ENCODE measurements around the gene LRRN4CL. TPM values are rescaled to one million over a fixed set of nuclear protein-coding genes. Genes with fewer than 3 reads are reported as not detected.

Gene LRRN4CL
- total RNA-seq, 4 donors from 2014 or later: 36.2 to 50.6 (median 41.4) TPM

GRCh38 chr11:62645946-62646824, 43.1 kb downstream of the LRRN4CL start, which contains the start of gene GANAB:
Gene GANAB (minus strand): TSS chr11:62646613. CDS start chr11:62646599, 14 bp downstream.
- H3K4me3 ChIP-seq: peak within 1 kb of the TSS; percentile 71 to 91
- no peaks in the 10 kb centered on the region for H3K36me3 ChIP-seq
- intact Hi-C loops (cut with DNase I; ENCODE audit: low total_unique reads): no loop called here
- TF ChIP-seq, protein P1, sequence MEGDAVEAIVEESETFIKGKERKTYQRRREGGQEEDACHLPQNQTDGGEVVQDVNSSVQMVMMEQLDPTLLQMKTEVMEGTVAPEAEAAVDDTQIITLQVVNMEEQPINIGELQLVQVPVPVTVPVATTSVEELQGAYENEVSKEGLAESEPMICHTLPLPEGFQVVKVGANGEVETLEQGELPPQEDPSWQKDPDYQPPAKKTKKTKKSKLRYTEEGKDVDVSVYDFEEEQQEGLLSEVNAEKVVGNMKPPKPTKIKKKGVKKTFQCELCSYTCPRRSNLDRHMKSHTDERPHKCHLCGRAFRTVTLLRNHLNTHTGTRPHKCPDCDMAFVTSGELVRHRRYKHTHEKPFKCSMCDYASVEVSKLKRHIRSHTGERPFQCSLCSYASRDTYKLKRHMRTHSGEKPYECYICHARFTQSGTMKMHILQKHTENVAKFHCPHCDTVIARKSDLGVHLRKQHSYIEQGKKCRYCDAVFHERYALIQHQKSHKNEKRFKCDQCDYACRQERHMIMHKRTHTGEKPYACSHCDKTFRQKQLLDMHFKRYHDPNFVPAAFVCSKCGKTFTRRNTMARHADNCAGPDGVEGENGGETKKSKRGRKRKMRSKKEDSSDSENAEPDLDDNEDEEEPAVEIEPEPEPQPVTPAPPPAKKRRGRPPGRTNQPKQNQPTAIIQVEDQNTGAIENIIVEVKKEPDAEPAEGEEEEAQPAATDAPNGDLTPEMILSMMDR (IDR thresholded peaks at IDR 0.05): no peak
- TF ChIP-seq POLR2A (IDR thresholded peaks at IDR 0.05): peak; percentile 51 to 75
- DNase-seq: peak; percentile 99
- peaks cover 5 to 14% of the 10 kb centered on the region in 2 donors for H3K4me1 ChIP-seq
- H3K9me3 ChIP-seq: no peaks in the 10 kb centered on the region
- no peaks in the 10 kb centered on the region for H3K27me3 ChIP-seq
- H3K27ac ChIP-seq: peak within 1 kb of the TSS; percentile 86 to 92

DNA sequence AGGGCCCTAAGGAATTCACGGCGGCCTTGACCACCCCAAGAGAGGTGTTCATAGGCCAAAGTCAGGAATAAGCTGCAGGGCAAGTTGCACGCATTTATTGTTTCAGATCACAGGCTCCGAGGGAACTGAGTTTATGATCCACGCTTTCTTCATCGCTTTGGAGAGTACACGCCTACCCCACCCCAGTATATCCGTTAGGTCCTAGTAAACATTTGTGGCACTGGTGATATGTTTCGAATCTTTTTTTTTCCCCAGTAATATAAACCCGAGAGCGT, 43.7 kb downstream of the LRRN4CL start:
- Histone ChIP-seq H3K27me3 (no peaks in the 10 kb centered on the region), H3K4me1 (peaks cover 5 to 14% of the 10 kb centered on the region in 2 donors), H3K36me3 (no peaks in the 10 kb centered on the region), H3K4me3 (peak overlapping the region; percentile 71 to 91), H3K27ac (peak overlapping the region; percentile 86 to 92), H3K9me3 (no peaks in the 10 kb centered on the region)
- no peak for TF ChIP-seq POLR2A (IDR thresholded peaks at IDR 0.05)
- TF ChIP-seq, protein P1 (IDR thresholded peaks at IDR 0.05): no peak
- no peak for DNase-seq
- intact Hi-C loops (cut with DNase I; ENCODE audit: low total_unique reads): no loop called here

DNA sequence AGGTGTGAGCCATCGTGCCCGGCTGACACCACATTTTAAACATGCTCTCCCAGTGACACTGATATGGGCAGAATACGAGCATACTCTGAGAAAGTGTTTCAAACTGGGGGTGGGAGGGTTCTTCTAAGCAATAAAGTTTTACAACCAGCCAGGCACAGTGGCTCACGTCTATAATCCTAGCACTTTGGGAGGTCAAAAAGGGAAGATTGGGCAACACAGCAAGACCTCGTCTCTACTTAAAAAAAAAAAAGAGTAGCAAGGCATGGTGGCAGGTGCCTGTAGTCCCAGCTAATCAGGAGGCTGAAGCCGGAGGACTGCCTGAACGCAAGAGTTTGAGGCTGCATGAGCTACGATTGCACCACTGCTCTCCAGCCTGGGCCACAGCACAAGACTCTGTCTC, 45.1 kb downstream of the LRRN4CL start:
- H3K27ac ChIP-seq: no peak overlapping the region
- DNase-seq: no peak
- H3K27me3 ChIP-seq: no peaks in the 10 kb centered on the region
- no peaks in the 10 kb centered on the region for H3K36me3 ChIP-seq
- H3K9me3 ChIP-seq: no peaks in the 10 kb centered on the region
- TF ChIP-seq POLR2A (IDR thresholded peaks at IDR 0.05): no peak
- TF ChIP-seq, protein P1 (IDR thresholded peaks at IDR 0.05): no peak
- no peak overlapping the region for H3K4me3 ChIP-seq
- intact Hi-C loops (cut with DNase I; ENCODE audit: low total_unique reads): no loop called here
- H3K4me1 ChIP-seq: peaks cover 5 to 14% of the 10 kb centered on the region in 2 donors

Small RNAs within 50 kb of the gene (small RNA-seq; reads per million reads assigned to genes)
- gene SNORA57: not detected

Other genes starting within 250 kb of the LRRN4CL start
- gene AHNAK, start 142.7 kb downstream of the LRRN4CL start, total RNA-seq: 1,000 to 10,000 TPM in 1 of 4 donors, 100 to 1,000 TPM in 3; 452 to 1,353 (median 779) TPM
- 1,000 to 10,000 TPM; 1,301 to 1,426 (median 1,363) TPM for gene EEF1G, start 115.6 kb downstream of the LRRN4CL start, total RNA-seq
- 10 to 100 TPM in 1 of 4 donors, 1 to 10 TPM in 3; 7.1 to 19.3 (median 8.6) TPM for gene TUT1, start 98.0 kb downstream of the LRRN4CL start, total RNA-seq
- 100 to 1,000 TPM in 2 of 4 donors, 10 to 100 TPM in 2; 37.9 to 120 (median 78.2) TPM for gene MTA2, start 87.7 kb downstream of the LRRN4CL start, total RNA-seq
- 100 to 1,000 TPM in 1 of 4 donors, 10 to 100 TPM in 3; 17.9 to 126 (median 36.8) TPM for gene EML3, start 76.8 kb downstream of the LRRN4CL start, total RNA-seq
- 10 to 100 TPM in 1 of 4 donors, 1 to 10 TPM in 1, under 1 TPM in 1, not detected in 1; 0.77 to 11.9 (median 5.3) TPM for gene ROM1, start 76.3 kb downstream of the LRRN4CL start, total RNA-seq
- 10 to 100 TPM; 17.7 to 50.4 (median 23.1) TPM for gene B3GAT3, start 67.5 kb downstream of the LRRN4CL start, total RNA-seq
- 100 to 1,000 TPM in 3 of 4 donors, 10 to 100 TPM in 1; 56.9 to 513 (median 270) TPM for gene GANAB, start 42.9 kb downstream of the LRRN4CL start, total RNA-seq
- gene INTS5, start 36.2 kb downstream of the LRRN4CL start, total RNA-seq: 10 to 100 TPM in 3 of 4 donors, 1 to 10 TPM in 1; 4.9 to 27.4 (median 18.8) TPM
- 10 to 100 TPM in 3 of 4 donors, 1 to 10 TPM in 1; 4.6 to 35.7 (median 19.5) TPM for gene C11orf98, start 24.3 kb downstream of the LRRN4CL start, total RNA-seq
- gene CSKMT, start 24.2 kb downstream of the LRRN4CL start, total RNA-seq: 10 to 100 TPM in 2 of 4 donors, 1 to 10 TPM in 1, not detected in 1; 7.7 to 25.9 (median 12.6) TPM
- 1 to 10 TPM in 3 of 4 donors, under 1 TPM in 1; 0.51 to 6.6 (median 3.4) TPM for gene UQCC3, start 17.9 kb downstream of the LRRN4CL start, total RNA-seq
- gene LBHD1, start 17.3 kb downstream of the LRRN4CL start, total RNA-seq: 10 to 100 TPM in 1 of 4 donors, 1 to 10 TPM in 2, not detected in 1; 3.5 to 18.2 (median 6.9) TPM
- 100 to 1,000 TPM in 2 of 4 donors, 10 to 100 TPM in 2; 55.4 to 276 (median 102) TPM for gene UBXN1, start 10.5 kb downstream of the LRRN4CL start, total RNA-seq
- gene BSCL2, start 17.9 kb upstream of the LRRN4CL start, total RNA-seq: 10 to 100 TPM; 24.1 to 46.7 (median 34.4) TPM
- gene GNG3, start 18.1 kb upstream of the LRRN4CL start, total RNA-seq: under 1 TPM in 1 of 4 donors, not detected in 3; 0.52 TPM
- 10 to 100 TPM; 17.7 to 58.3 (median 21.3) TPM for gene HNRNPUL2, start 37.9 kb upstream of the LRRN4CL start, total RNA-seq
- gene TTC9C, start 39.0 kb upstream of the LRRN4CL start, total RNA-seq: 10 to 100 TPM in 2 of 4 donors, 1 to 10 TPM in 2; 1.3 to 32.4 (median 16.3) TPM
- gene ZBTB3, start 64.6 kb upstream of the LRRN4CL start, total RNA-seq: 10 to 100 TPM in 3 of 4 donors, under 1 TPM in 1; 0.59 to 28.9 (median 18.3) TPM
- 10 to 100 TPM; 55.0 to 97.6 (median 76.0) TPM for gene POLR2G, start 72.0 kb upstream of the LRRN4CL start, total RNA-seq
- gene TAF6L, start 81.9 kb upstream of the LRRN4CL start, total RNA-seq: 10 to 100 TPM in 3 of 4 donors, 1 to 10 TPM in 1; 6.8 to 34.3 (median 24.1) TPM
- gene TMEM179B, start 97.9 kb upstream of the LRRN4CL start, total RNA-seq: 10 to 100 TPM; 22.3 to 83.8 (median 34.2) TPM
- 10 to 100 TPM in 2 of 4 donors, 1 to 10 TPM in 2; 1.0 to 28.0 (median 10.0) TPM for gene TMEM223, start 102.5 kb upstream of the LRRN4CL start, total RNA-seq
- gene NXF1, start 115.9 kb upstream of the LRRN4CL start, total RNA-seq: 10 to 100 TPM; 41.0 to 96.2 (median 50.2) TPM
- 10 to 100 TPM; 36.5 to 73.5 (median 55.2) TPM for gene STX5, start 142.5 kb upstream of the LRRN4CL start, total RNA-seq
- gene TEX54, start 143.3 kb upstream of the LRRN4CL start, total RNA-seq: not detected
- gene WDR74, start 150.1 kb upstream of the LRRN4CL start, total RNA-seq: 10 to 100 TPM in 3 of 4 donors, 1 to 10 TPM in 1; 10.0 to 66.0 (median 35.0) TPM
- gene SLC3A2, start 191.4 kb upstream of the LRRN4CL start, total RNA-seq: 100 to 1,000 TPM in 2 of 4 donors, 10 to 100 TPM in 2; 69.8 to 206 (median 98.4) TPM
- 1 to 10 TPM in 1 of 4 donors, not detected in 3; 1.3 TPM for gene CHRM1, start 231.8 kb upstream of the LRRN4CL start, total RNA-seq

Measured in uterus (tissue), 4 donors.